ENCODE measurements around the gene TAS2R14.

Gene TAS2R14, protein sequence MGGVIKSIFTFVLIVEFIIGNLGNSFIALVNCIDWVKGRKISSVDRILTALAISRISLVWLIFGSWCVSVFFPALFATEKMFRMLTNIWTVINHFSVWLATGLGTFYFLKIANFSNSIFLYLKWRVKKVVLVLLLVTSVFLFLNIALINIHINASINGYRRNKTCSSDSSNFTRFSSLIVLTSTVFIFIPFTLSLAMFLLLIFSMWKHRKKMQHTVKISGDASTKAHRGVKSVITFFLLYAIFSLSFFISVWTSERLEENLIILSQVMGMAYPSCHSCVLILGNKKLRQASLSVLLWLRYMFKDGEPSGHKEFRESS

DNA sequence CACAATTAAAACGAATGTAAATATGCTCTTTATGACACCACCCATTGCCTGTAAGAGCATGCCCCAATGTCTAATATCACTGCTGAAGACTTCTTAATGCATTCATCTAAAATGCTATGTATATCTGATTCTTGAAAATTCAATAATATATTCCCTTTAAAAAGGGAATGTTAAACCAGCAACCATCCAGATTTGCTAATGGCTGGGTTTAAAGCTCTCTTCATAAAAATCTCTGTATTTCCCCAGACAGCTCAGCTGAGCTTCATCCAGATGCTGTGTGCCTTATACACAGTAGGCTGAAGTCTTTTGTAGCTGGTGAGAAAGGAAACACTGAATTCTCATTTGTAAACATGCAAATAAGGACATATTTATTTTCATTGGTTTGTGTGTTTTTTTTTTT lies at the start of gene TAS2R14:
TSS of gene TAS2R14 (minus strand) at position 101 of the 400 bp plus-strand sequence. CDS start at position 45, 56 bp downstream.
- DNase-seq (ENCODE audit: low spot score): no peak
- TF ChIP-seq CTCF (IDR thresholded peaks at IDR 0.05; ENCODE audit: extremely low read depth, missing control alignments): no peak

- no peak for DNase-seq (ENCODE audit: low spot score)
- TF ChIP-seq CTCF (IDR thresholded peaks at IDR 0.05; ENCODE audit: extremely low read depth, missing control alignments): no peak
Measured at GRCh38 chr12:10986812-10987211, 47.7 kb upstream of the TAS2R14 start, which contains the start of gene TAS2R50. TAS2R50 (minus strand) TSS chr12:10986912; CDS start chr12:10986860, 52 bp downstream.

- peak; percentile 4 for DNase-seq (ENCODE audit: low spot score)
- no peak for TF ChIP-seq CTCF (IDR thresholded peaks at IDR 0.05; ENCODE audit: extremely low read depth, missing control alignments)
Measured at GRCh38 chr12:10982244-10982643, 43.2 kb upstream of the TAS2R14 start.

- no peak for DNase-seq (ENCODE audit: low spot score)
- no peak for TF ChIP-seq CTCF (IDR thresholded peaks at IDR 0.05; ENCODE audit: extremely low read depth, missing control alignments)
Measured at GRCh38 chr12:10974965-10975364, 35.9 kb upstream of the TAS2R14 start.

GRCh38 chr12:10968765-10969456 lies 29.8 kb upstream of the TAS2R14 start:
- TF ChIP-seq CTCF (IDR thresholded peaks at IDR 0.05; ENCODE audit: extremely low read depth, missing control alignments): no peak
- DNase-seq (ENCODE audit: low spot score): no peak

- DNase-seq (ENCODE audit: low spot score): no peak
- TF ChIP-seq CTCF (IDR thresholded peaks at IDR 0.05; ENCODE audit: extremely low read depth, missing control alignments): no peak
Measured at GRCh38 chr12:10967409-10967808, 28.3 kb upstream of the TAS2R14 start.

DNA sequence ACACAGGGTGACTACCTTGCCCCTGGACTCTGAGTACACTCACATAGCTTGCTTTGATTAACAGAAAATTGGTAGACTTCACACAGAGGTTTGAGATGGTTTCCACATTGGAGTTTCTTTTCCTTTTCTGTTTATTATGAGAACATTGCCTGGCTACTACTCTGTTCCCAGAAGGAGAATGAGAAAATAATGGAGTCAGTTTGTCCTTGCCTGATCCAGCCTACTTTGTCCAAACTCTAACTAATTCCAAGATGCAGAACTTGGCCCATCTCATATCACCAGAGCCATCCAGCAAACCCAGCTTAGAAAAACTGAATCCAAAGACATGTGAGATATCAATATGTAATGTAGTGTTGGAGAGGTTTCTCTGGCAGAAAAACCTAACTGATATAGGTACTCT lies 27.3 kb upstream of the TAS2R14 start:
- TF ChIP-seq CTCF (IDR thresholded peaks at IDR 0.05; ENCODE audit: extremely low read depth, missing control alignments): no peak
- DNase-seq (ENCODE audit: low spot score): no peak
